ENCODE measurements around the gene MYH9.

MYH9 gene

GRCh38 chr22:36385491-36386350 is 2.0 kb downstream of the MYH9 start:
- DNase-seq: no peak

DNA sequence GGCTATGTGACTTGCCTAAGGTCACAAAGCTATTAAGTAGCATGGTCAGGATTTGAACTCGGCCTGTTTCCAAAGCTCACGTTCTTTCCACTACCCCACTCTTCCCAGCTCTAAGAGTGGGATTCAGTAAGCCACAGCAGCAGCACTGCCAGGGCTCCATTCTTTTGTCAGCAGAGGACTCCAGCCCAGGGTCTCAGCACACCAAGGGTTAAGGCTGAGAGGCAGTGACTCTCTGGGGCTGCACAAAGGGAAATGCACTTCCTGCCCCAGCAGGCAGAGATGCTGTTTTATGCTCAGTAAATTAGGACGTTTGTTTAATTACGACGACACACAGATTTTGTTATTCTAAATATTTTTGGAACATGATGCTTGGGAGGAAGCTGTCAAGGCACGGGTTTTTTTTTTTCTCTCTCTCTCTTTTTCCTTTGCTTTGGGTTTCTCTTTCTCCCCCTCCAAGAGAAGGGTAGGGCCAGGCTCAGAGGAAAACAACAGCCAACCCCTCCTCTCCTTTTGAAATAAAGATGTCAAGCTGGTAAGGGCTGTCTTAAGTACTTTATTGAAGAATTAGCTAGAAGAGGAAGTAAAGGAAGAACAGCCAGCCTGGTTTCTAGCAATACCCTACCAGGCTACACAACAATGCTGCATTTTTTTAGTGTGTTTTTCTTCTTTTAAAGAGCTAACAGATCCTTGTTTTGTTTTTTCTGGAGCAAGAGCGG is 2.8 kb downstream of the MYH9 start:
- peak; percentile 66 for DNase-seq

GRCh38 chr22:36383110-36383581 is 4.6 kb downstream of the MYH9 start:
- peak; percentile 79 for DNase-seq

GRCh38 chr22:36381513-36382128 is 6.1 kb downstream of the MYH9 start:
- DNase-seq: no peak

- no peak for DNase-seq
These were observed 8.0 kb downstream of the MYH9 start for GRCh38 chr22:36379593-36380361.

DNA sequence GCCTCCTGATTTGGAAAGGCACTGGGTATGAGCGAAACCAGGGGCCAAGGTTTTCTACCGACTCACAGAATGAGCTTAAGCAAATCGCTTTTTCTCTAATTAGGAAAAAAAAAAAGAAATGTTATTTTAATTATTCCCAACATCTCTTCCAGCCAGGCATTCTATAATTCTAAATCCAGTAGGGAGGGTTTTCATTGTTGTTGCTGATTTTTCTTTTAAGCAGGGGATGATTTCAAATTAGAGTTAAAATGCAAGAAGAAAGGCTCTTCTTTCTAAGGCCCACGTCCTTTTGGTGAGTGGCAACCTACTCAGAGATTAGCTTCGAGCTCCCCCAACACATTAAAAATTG is 8.9 kb downstream of the MYH9 start:
- DNase-seq: no peak

GRCh38 chr22:36378080-36378868 is 9.5 kb downstream of the MYH9 start:
- no peak for DNase-seq

DNA sequence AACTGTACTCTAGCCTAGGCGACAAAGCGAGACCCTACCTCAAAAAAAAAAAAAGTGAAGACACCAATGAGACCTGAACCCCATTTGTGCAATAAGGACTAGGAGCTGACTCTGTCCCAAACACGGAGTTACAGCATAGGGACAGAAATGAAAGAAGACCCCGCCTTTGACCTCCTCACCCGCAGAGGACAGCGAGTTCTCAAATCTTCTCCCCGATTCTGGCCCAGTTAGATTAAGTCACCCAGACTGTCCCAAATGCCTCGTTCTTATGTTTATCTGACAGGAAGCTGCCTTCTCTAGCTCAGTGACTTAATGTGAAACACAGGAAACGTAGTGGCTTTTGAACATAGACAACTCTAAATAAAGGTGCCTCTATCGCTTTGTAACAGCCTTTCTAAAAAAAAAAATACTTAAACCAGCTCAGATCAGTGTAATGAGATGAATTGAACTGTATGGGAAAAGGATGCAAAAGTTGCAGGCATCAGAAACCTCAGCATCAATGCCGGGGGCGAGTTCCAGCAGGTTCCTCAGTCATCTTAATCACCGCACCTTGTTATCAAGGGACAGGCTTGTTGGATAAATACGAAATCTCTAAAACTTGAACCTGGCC is 10.6 kb downstream of the MYH9 start:
- peak; percentile 95 for DNase-seq

DNA sequence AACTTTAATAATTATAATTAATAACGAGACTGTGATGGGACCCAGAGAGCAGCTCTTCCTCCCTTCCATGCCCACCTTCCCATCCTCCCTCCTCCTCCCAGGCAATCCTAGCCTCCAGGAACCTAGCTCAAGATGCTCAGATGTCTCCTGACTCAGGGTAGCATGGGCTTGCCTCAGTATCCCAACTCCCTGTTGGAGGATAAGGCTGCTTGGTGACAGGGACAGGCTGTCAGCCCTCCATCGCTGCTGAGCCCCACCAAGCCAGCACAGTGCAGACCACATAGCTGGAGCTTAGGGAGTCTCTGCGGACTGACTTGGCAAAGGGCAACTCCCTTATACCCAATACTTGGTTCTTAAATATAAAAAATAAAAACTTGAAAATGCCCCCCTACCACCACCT is 11.5 kb downstream of the MYH9 start:
- DNase-seq: no peak

DNA sequence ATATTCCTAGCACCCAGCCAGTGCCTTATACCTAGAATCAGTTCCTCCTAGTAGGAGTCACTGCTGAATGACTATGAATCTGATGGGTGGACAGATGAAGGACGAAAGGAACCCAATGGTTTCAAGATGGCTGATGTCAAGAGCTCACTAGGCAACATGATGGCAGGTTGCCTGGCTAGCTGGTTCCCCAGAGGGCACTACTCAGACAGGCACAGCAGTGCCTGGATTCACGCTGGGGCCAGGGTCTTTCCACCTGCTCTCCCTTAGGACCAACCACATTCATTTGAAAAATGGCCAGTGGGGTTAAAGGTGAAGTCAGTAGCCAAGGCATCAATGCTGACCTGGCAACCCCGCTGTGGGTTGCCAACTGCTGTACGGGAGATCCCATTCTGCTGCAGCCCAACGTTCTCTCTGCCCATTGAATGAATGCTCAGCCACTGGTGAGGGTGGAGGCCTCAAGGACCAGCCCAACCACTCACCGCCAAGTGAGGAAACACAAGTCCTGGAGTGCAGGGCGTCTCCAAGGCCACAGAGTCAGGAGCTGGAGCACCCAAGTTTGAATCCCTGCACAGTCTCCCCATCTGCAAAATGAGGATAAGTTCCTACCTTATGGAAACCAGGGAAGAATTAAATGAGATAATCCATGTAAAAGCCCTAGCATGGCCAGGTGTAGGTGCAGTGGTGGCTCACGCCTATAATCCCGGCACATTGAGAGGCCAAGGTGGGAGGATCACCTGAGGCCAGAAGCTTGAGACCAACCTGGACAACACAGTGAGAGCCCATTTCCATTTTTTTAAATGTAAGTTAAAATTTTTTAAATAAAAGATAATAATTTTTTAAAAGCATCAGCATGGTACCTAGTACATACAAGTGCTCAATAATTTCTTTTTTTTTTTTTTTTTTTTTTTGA is 12.4 kb downstream of the MYH9 start:
- peak; percentile 34 for DNase-seq

- no peak for DNase-seq
These were observed 13.2 kb downstream of the MYH9 start for GRCh38 chr22:36374603-36375024.

GRCh38 chr22:36373258-36373579 is 14.5 kb downstream of the MYH9 start:
- peak; percentile 65 for DNase-seq

- DNase-seq: no peak
These were observed 15.8 kb downstream of the MYH9 start for GRCh38 chr22:36371920-36372319.

DNA sequence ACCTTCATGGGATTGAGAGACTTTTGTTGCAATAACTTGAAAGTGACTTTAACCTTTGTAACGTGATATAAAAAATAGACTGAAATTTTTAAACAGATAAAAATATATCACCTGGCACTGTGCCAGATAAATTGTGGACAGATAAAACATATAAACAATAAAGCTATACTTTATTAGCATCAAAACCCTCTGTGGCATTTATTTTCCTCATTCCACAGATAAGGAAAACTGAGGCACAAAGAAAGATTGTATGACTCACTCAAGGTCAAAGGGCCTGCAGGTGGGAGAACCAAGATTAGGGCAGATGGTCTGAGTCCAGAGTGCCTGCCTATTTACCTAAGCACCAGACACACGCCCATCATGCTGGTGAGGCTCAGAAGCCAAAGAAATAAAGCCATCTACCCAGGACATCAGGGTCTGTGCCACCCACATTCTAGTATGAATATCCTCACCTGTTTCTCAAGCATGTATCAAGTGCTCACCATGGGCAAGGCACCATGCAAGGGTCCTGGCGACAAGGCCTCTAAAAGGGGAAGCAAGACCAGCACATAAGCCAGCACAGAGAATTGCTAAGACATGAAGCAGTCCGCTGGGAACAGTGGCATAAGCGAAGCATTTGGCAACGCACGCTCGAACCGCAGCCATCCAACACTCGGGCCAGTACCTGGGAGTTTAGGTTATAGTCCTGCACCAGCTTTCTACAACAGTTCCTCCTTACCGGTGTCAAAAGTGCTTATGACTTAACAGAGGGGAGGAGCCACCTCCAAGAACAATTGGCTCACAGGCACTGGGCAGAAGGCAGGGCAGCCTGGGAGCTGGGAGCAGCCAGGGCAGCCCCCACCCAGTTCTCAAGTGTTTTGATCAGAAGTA is 17.6 kb downstream of the MYH9 start:
- DNase-seq: peak; percentile 71

DNA sequence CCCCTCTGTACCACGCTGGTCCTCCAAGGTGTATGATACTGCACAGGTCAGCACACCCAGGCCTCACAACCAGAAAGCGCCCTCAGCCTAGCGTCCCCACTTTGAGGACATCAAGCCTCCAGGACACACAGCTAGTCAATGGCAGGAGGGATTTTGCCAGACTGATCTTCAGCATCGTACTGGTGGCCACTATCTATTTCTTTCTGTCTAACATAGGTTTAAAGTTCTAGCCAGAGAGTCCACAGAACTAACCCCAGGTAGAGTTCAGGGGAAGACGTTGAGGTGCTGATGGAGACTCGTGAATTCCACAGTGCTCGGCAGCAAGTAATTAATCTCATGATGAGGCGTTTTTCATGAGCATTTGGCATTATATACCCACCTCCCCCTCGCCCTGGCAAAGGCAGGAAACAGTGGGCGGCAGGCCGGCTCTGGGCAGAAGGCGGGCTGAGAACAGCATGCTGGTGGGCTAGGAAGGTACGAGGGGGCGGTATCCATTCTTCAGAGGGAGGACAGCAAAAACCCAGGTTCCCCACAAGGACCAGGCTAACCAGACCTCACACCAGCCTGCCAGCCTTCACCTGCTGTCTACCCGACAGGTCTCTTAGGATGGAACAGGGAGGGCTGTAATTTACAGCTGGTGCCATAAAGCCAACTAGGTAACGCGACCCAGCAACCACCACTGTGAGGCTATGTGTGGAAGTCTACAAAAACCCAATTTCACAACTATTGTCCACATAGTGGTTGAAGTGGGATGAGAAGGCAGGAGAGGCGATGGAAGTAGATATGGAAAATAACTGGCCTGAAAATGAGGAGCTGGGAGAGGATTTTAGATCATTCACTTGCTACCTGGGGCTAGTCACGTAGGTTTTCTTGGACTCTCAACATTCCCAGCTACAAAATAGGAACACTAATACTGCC is 18.5 kb downstream of the MYH9 start:
- DNase-seq: peak; percentile 62

DNA sequence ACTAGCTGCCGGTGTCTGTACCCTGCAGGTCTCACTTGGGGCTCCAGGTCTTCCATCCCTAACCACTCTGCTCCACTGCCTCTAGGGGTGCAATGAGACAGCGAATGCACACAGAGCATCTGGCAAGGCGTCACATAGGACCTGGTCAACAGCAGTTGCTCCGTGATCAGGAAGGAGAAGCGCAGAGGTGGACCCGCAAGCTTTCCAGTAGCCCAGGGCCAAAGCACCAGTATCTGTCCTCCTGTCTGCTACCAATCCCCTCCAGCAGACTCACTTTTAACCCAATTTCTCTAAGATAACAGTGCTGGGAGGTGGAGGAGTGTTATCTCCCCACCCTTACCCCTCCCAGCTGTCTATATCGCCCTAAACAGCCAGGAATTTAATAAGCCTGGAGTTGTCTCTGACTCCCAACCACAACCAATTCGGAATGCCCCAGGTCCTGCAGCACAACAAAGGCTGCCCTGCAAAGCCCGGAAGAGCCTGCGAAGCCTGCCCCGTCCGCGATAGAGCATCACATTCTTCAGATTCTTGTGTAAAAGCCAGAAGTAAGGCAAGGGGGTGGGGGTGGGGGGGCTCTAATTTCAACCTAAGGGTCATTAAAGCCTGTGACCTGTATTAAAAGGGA is 19.3 kb downstream of the MYH9 start:
- peak; percentile 96 for DNase-seq

- DNase-seq: no peak
These were observed 20.3 kb downstream of the MYH9 start for GRCh38 chr22:36367479-36367878.

- DNase-seq: no peak
These were observed 20.7 kb downstream of the MYH9 start for GRCh38 chr22:36367066-36367465.
